ENCODE measurements around the gene CHGA.

Gene CHGA

DNA sequence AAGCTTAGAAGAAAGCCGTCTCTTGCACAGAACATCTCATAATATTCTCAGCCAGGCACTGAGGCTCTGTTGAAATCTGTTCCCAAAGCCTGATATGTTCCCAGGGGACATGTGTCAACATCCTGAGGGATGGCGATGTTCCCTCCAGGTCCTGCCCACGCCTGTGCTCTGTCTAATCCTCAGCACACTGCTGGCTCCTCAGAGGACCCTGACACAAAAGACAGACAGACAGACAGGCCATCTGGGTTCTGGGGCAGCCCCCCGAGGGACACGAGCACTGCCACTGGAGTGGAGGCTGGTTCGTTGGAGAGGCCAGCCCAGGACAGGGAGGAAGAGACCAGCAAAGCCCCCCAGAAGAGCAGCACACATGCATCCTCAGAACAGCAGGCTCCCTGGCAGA is 27.8 kb downstream of the CHGA start:
- POLR2A ChIA-PET (ENCODE audit: low non-redundant PET), result no interaction called here

DNA sequence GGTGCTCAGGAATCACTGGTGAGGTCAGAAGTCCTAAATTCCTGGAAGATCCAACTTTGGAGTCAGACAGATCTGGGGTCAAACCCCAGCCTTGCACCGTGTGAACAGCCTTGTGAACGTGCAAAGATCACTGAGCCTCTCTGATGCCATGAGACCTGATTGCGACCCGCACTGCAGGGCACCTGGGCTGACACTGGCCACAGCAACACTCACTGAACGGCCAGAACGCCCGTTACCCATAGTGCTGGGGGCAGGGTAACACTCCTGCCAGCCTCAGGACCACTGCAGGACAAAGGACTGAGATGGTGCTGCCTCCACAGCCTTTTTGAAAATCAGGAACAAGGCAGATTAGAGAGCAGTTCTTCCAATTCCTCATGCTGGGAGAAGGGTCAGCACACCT is 28.3 kb downstream of the CHGA start:
- peak overlapping the region; percentile 32; the same call in 1 of the 2 replicates for H3K27ac ChIP-seq
- DNase-seq (ENCODE audit: low spot score), result no peak
- TF ChIP-seq, protein P1, sequence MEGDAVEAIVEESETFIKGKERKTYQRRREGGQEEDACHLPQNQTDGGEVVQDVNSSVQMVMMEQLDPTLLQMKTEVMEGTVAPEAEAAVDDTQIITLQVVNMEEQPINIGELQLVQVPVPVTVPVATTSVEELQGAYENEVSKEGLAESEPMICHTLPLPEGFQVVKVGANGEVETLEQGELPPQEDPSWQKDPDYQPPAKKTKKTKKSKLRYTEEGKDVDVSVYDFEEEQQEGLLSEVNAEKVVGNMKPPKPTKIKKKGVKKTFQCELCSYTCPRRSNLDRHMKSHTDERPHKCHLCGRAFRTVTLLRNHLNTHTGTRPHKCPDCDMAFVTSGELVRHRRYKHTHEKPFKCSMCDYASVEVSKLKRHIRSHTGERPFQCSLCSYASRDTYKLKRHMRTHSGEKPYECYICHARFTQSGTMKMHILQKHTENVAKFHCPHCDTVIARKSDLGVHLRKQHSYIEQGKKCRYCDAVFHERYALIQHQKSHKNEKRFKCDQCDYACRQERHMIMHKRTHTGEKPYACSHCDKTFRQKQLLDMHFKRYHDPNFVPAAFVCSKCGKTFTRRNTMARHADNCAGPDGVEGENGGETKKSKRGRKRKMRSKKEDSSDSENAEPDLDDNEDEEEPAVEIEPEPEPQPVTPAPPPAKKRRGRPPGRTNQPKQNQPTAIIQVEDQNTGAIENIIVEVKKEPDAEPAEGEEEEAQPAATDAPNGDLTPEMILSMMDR (conservative IDR thresholded peaks at IDR 0.05; ENCODE audit: low read depth), result no peak
- POLR2A ChIA-PET (ENCODE audit: low non-redundant PET), result no interaction called here
- CTCF ChIA-PET, result interaction anchor here (0.6 to 2.3 kb wide), 10 partner anchors 8 to 188 kb away, joined by 3 to 10 read pairs (median 4); no protein-coding TSS in a partner anchor

More for the DNA sequence above, 27.8 kb downstream of the CHGA start:
- peak overlapping the region; percentile 32; the same call in 1 of the 2 replicates for H3K27ac ChIP-seq
- TF ChIP-seq, protein P1 (conservative IDR thresholded peaks at IDR 0.05; ENCODE audit: low read depth), result no peak
- DNase-seq (ENCODE audit: low spot score), result no peak
- CTCF ChIA-PET, result interaction anchor here (1.0 kb wide), 1 partner anchor 9 kb away, joined by 3 read pairs; no protein-coding TSS in a partner anchor

DNA sequence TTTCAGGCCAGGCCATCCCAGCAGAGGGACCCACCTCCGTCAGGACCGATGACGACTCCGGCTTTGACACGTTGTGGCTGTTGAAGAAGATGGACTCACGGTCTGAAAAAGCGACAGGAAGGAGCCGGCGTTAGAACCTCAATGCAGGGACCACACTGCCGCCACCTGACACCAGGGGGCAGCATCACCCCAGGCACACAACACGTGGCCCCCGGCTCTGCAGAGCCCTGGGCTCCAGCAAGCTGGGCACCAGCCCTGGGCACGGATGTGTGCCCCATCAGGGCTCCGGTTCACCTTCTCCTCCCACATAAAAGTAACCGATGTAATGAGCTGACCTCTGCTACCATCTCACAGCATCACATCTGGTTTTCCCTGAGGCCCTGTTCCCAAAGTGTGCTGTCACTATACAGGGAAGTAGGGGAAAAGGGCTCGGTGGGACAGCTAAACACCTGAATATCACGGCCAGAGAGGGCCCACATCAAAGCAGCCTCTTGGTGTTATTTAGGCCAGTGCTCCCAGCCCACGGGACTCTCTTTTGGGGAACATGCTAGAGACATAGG is 29.0 kb downstream of the CHGA start:
- H3K27ac ChIP-seq, result peak overlapping the region; percentile 32; the same call in 1 of the 2 replicates
- DNase-seq (ENCODE audit: low spot score), result peak; percentile 63
- ChIA-PET POLR2A (ENCODE audit: low non-redundant PET) (no interaction called here), CTCF (interaction anchor here (0.6 to 2.3 kb wide), 27 partner anchors 10 to 625 kb away, joined by 3 to 10 read pairs (median 4); no protein-coding TSS in a partner anchor)
- TF ChIP-seq, protein P1 (conservative IDR thresholded peaks at IDR 0.05; ENCODE audit: low read depth), result peak; percentile 92

DNA sequence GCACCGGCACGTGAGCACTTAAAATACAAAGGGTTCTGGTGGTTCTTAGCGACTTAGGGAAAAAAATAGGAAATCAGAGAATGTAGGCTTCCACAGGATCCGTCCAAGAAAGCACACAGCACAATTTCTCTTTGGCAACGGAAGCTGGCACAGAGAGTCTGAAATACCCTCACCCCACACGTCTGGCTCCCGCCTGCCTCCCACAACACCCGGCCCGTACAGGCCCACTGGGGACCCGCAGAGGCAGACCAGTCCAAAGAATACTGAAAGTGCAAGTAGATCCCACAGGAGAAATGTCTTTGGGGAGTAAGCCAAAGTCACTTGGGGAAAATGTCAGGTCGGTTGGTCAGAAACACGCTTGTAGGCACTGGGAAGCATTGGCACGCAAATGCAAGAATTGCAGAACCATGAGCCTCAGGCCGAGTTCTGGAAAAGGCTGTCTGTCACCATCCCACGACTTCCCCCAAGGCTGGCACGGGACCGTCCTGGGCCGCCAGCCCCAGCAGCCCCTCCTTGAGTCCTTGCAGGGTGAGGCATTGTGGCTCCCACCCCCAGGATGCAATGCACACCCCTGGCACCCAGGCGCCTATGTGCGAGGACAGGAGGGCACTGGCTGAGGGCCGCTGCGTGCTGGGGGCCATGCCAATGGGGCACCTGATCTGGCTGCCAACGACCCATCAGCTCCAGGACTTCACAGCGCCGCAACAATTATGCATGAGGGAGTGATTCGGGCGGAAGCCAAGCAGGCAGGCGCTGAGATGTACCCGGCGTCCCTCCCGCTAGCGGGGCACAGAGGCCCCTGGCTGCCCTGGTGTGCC is 29.7 kb downstream of the CHGA start:
- peak overlapping the region; percentile 32 for H3K27ac ChIP-seq
- TF ChIP-seq, protein P1 (conservative IDR thresholded peaks at IDR 0.05; ENCODE audit: low read depth), result no peak
- CTCF ChIA-PET, result interaction anchor here (0.6 to 2.3 kb wide), 24 partner anchors 9 to 624 kb away, joined by 3 to 10 read pairs (median 4); no protein-coding TSS in a partner anchor
- no peak for DNase-seq (ENCODE audit: low spot score)
- POLR2A ChIA-PET (ENCODE audit: low non-redundant PET), result no interaction called here

DNA sequence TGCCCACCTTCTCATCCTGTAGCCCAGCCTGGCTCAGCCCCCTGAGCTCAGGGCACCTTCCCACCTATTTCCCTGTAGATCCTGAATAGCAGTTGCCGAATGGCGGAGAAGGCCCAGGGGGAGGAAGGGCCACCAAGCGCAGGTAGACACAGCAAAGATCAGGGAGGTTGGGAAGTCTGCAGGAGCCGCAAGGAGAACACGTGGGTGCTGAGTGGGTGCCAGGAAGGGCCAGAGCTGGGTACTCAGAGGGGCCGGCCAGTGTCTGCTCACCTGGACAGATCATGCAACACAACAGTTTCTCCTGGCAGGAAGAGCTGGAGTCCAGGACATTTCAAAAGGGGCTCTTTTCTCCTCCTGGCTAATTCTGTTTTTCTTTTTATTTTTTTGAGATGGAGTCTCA is 30.6 kb downstream of the CHGA start:
- TF ChIP-seq, protein P1 (conservative IDR thresholded peaks at IDR 0.05; ENCODE audit: low read depth), result no peak
- no peak for DNase-seq (ENCODE audit: low spot score)
- CTCF ChIA-PET, result interaction anchor here (0.7 to 2.3 kb wide), 3 partner anchors 62 to 186 kb away, joined by 3 to 10 read pairs (median 5); no protein-coding TSS in a partner anchor
- peak overlapping the region; percentile 32 for H3K27ac ChIP-seq
- POLR2A ChIA-PET (ENCODE audit: low non-redundant PET), result no interaction called here

DNA sequence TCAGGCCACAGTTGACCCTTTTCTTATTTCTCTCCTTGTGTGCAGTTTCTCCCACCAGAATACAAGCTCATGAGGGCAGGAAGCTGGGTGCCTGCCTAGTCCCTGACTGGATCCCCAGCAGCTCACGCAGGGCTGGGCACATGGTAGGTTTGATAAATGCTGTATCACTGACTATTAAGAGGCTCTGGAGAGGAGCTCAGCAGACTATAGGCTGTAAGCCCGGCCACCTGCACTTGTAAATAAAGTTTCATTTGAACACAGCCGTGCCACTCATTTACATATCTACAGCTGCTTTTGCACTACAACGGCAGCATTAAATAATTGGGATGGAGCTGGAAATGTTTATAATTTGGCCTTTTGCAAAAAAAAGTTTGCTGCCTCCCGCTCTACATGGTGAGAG is 32.0 kb downstream of the CHGA start:
- POLR2A ChIA-PET (ENCODE audit: low non-redundant PET), result no interaction called here
- TF ChIP-seq, protein P1 (conservative IDR thresholded peaks at IDR 0.05; ENCODE audit: low read depth), result no peak
- peak overlapping the region; percentile 25 for H3K27ac ChIP-seq
- no peak for DNase-seq (ENCODE audit: low spot score)
- CTCF ChIA-PET, result interaction anchor here (1.3 to 1.8 kb wide), 2 partner anchors 8 to 184 kb away, joined by 4 to 6 read pairs; no protein-coding TSS in a partner anchor

All from RWPE1 (cell line).